ENCODE results near the gene MBD6. TPM values are rescaled to one million over a fixed set of nuclear protein-coding genes. Genes with fewer than 3 reads are reported as not detected.
"Not testable (repeated sequence)": the region's sequence is repeated elsewhere in the genome, so short reads cannot be mapped to it uniquely, and the experiment has no call there.

MBD6 gene
- total RNA-seq, 4 donors from 2014 or later, result 23.0 to 49.2 (median 40.9) TPM

DNA sequence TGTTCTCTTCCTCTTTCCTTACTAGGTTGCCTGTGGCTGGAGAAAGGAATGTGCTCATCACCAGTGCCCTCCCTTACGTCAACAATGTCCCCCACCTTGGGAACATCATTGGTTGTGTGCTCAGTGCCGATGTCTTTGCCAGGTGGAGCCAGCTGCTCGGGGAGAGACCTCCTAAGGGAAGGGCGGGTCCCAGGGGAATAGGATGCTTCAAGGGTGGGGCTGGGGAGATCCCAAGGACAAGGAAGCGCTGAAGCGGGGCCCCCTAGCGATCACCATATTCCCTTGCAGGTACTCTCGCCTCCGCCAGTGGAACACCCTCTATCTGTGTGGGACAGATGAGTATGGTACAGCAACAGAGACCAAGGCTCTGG is 24.5 kb upstream of the MBD6 start:
- no peak overlapping the region for H3K4me3 ChIP-seq
- WGBS, 2 donors, result 85 to 86% methylated on average over 9 of the region's 9 CpGs
- peaks cover 0 to 88% (median 5%) of the 10 kb centered on the region in 3 donors for H3K36me3 ChIP-seq
- DNase-seq (ENCODE audit: low spot score in 2 of 2), result no peak
- H3K9me3 ChIP-seq, result no peaks in the 10 kb centered on the region
- H3K27me3 ChIP-seq, result no peaks in the 10 kb centered on the region
- no peak for TF ChIP-seq EP300 (IDR thresholded peaks at IDR 0.05)
- no peak for TF ChIP-seq POLR2A (IDR thresholded peaks at IDR 0.05)
- TF ChIP-seq, protein P1, sequence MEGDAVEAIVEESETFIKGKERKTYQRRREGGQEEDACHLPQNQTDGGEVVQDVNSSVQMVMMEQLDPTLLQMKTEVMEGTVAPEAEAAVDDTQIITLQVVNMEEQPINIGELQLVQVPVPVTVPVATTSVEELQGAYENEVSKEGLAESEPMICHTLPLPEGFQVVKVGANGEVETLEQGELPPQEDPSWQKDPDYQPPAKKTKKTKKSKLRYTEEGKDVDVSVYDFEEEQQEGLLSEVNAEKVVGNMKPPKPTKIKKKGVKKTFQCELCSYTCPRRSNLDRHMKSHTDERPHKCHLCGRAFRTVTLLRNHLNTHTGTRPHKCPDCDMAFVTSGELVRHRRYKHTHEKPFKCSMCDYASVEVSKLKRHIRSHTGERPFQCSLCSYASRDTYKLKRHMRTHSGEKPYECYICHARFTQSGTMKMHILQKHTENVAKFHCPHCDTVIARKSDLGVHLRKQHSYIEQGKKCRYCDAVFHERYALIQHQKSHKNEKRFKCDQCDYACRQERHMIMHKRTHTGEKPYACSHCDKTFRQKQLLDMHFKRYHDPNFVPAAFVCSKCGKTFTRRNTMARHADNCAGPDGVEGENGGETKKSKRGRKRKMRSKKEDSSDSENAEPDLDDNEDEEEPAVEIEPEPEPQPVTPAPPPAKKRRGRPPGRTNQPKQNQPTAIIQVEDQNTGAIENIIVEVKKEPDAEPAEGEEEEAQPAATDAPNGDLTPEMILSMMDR (IDR thresholded peaks at IDR 0.05), result no peak
- no peaks in the 10 kb centered on the region for H3K4me1 ChIP-seq
- no peak overlapping the region for H3K27ac ChIP-seq

DNA sequence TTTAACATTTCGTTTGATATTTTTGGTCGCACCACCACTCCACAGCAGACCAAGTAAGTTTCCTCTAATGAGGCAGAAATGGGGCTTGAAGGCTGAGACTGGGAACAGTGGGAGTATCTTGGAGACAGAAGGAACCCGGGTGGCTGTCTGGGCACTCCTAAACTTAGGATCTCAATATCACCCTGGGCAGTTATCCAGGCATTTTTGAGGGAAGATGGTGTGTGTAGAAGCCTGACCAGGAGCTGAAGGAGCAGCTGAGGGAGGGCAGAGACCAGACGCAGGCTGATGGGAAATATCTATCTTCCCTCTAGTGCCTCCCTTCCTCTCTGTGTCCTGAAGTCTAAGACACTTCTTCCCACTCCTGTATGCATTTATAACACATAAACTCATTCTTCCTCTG is 24.1 kb upstream of the MBD6 start:
- H3K27me3 ChIP-seq, result no peaks in the 10 kb centered on the region
- DNase-seq (ENCODE audit: low spot score in 2 of 2), result no peak
- no peaks in the 10 kb centered on the region for H3K4me1 ChIP-seq
- no peak overlapping the region for H3K4me3 ChIP-seq
- 96 to 99% methylated on average over 4 of the region's 4 CpGs for WGBS, 2 donors
- TF ChIP-seq, protein P1 (IDR thresholded peaks at IDR 0.05), result no peak
- no peak for TF ChIP-seq EP300 (IDR thresholded peaks at IDR 0.05)
- TF ChIP-seq POLR2A (IDR thresholded peaks at IDR 0.05), result no peak
- H3K27ac ChIP-seq, result no peak overlapping the region
- no peaks in the 10 kb centered on the region for H3K9me3 ChIP-seq
- H3K36me3 ChIP-seq, result peaks cover 0 to 92% (median 5%) of the 10 kb centered on the region in 3 donors

DNA sequence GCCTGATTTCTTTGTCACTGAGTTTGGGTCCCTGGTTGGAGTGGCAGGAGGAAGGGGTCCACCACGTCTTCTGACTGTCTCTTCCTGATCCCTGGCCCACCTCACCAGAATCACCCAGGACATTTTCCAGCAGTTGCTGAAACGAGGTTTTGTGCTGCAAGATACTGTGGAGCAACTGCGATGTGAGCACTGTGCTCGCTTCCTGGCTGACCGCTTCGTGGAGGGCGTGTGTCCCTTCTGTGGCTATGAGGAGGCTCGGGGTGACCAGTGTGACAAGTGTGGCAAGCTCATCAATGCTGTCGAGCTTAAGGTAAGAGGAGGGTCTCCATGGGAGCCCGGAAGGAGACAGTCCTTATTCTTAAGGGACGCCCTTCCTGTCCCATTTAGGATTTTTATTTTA is 22.4 kb upstream of the MBD6 start:
- Histone ChIP-seq H3K27ac (no peak overlapping the region), H3K9me3 (no peaks in the 10 kb centered on the region), H3K27me3 (no peaks in the 10 kb centered on the region), H3K36me3 (peaks cover 0 to 100% (median 6%) of the 10 kb centered on the region in 3 donors), H3K4me1 (no peaks in the 10 kb centered on the region), H3K4me3 (no peak overlapping the region)
- 92 to 93% methylated on average over 11 of the region's 11 CpGs for WGBS, 2 donors
- TF ChIP-seq, protein P1 (IDR thresholded peaks at IDR 0.05), result no peak
- TF ChIP-seq POLR2A (IDR thresholded peaks at IDR 0.05) (no peak), EP300 (IDR thresholded peaks at IDR 0.05) (no peak)
- no peak for DNase-seq (ENCODE audit: low spot score in 2 of 2)

DNA sequence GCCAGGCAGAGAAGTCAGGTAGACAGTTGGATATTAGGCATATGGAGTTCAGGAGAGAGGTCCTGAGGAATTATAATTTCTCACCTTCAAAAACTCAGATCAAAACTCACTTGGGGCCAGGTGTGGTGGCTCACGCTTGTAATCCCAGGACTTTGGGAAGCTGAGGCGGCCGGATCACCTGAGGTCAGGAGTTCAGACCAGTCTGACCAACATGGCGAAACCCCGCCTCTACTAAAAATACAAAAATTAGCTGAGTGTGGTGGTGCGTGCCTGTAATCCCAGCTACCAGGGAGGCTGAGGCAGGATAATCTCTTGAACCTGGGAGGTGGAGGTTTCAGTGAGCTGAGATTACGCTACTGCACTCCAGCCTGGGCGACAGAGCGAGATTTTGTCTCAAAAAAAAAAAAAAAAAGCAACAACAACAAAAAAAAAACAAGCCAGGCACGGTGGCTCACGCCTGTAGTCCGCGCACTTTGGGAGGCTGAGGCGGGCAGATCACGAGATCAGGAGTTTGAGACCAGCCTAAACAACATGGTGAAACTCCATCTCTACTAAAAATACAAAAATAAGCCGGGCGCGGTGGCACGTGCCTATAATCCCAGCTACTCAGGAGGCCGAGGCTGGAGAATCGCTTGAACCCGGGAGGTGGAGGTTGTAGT is 20.2 kb upstream of the MBD6 start:
- H3K4me1 ChIP-seq; H3K4me3 ChIP-seq; H3K9me3 ChIP-seq; H3K27me3 ChIP-seq; DNase-seq (ENCODE audit: low spot score in 2 of 2); H3K27ac ChIP-seq: not testable (repeated sequence)
- peaks cover 0 to 94% (median 16%) of the 10 kb centered on the region in 3 donors for H3K36me3 ChIP-seq
- 94 to 95% methylated on average over 22 of the region's 22 CpGs for WGBS, 2 donors

DNA sequence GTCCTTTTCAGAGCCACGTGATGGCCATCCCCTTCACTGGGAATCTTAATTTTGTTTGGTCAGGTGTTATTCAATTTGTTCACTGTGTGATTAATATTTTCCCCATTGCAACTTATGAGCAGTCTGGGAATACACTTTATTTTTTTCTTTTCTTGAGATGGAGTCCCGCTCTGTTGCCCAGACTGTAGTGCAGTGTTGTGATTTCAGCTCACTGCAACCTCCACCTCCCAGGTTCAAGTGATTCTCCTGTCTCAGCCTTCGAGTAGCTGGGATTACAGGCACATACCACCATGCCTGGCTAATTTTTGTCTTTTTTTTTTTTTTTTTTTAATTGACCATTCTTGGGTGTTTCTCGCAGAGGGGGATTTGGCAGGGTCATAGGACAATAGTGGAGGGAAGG is 16.1 kb upstream of the MBD6 start:
- DNase-seq (ENCODE audit: low spot score in 2 of 2); H3K27me3 ChIP-seq; H3K4me3 ChIP-seq; H3K4me1 ChIP-seq; H3K27ac ChIP-seq; H3K9me3 ChIP-seq: not testable (repeated sequence)
- 69 to 79% methylated on average over 4 of the region's 4 CpGs for WGBS, 2 donors
- H3K36me3 ChIP-seq, result peaks cover 0 to 92% (median 17%) of the 10 kb centered on the region in 3 donors

DNA sequence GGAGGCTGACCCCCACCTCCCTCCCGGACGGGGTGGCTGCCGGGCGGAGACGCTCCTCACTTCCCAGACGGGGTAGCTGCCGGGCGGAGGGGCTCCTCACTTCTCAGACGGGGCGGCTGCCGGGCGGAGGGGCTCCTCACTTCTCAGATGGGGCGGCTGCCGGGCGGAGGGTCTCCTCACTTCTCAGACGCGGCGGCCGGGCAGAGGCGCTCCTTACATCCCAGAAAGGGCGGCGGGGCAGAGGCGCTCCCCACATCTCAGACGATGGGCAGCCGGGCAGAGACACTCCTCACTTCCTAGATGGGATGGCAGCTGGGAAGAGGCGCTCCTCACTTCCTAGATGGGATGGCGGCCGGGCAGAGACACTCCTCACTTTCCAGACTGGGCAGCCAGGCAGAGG is 14.8 kb upstream of the MBD6 start:
- not testable (repeated sequence) for H3K27ac ChIP-seq; H3K27me3 ChIP-seq; DNase-seq (ENCODE audit: low spot score in 2 of 2); H3K4me3 ChIP-seq; H3K9me3 ChIP-seq; H3K4me1 ChIP-seq
- peaks cover 0 to 92% (median 28%) of the 10 kb centered on the region in 3 donors for H3K36me3 ChIP-seq
- WGBS, 2 donors, result 100% methylated on average over 11 of the region's 28 CpGs; no CpG with 5 or more reads in 1 of the 2 donors

DNA sequence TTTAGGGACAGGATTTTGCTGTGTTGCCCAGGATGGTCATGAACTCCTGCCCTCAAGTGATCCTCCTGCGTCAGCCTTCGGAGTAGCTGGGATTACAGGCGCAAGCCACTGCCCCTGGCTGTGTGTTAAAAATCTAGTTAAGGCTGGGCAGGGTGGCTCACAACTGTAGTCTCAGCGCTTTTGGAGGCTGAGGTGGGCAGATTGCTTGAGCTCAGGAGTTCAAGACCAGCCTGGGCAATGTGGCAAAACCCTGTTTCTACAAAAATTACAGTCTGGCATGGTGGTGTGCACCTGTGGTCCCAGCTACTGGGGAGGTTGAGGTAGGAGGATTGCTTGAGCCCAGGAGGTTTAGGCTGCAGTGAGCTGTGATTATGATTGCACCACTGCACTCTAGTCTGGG is 11.5 kb upstream of the MBD6 start:
- H3K36me3 ChIP-seq, result peaks cover 5 to 92% (median 37%) of the 10 kb centered on the region in 3 donors
- H3K4me3 ChIP-seq, result no peak overlapping the region
- no peak overlapping the region for H3K27ac ChIP-seq
- H3K27me3 ChIP-seq, result no peaks in the 10 kb centered on the region
- no peaks in the 10 kb centered on the region for H3K9me3 ChIP-seq
- no peak for DNase-seq (ENCODE audit: low spot score in 2 of 2)
- H3K4me1 ChIP-seq, result no peaks in the 10 kb centered on the region
- no peak for TF ChIP-seq EP300 (IDR thresholded peaks at IDR 0.05)
- TF ChIP-seq, protein P1 (IDR thresholded peaks at IDR 0.05), result no peak
- no peak for TF ChIP-seq POLR2A (IDR thresholded peaks at IDR 0.05)
- WGBS, 2 donors, result 94 to 95% methylated on average over 4 of the region's 4 CpGs
